Mucosa of rectum (tissue), 2 donors: Measurements from ENCODE around the gene LYL1.

Experiments used
- H3K27ac ChIP-seq, 2 donors: one replicate each; pipeline ENCODE4 v1.7.0; 2013; ENCODE audit warnings: inconsistent platforms in 2 of 2, low read depth in 2 of 2, low read length in 2 of 2
- H3K27me3 ChIP-seq, 2 donors: one replicate each; pipeline ENCODE4 v1.7.0; 2013; ENCODE audit warnings: low read length in 2 of 2; ENCODE audit not compliant: control insufficient read depth in 2 of 2, insufficient read depth in 2 of 2
- H3K36me3 ChIP-seq, 2 donors: one replicate each; pipeline ENCODE4 v1.7.0; 2013; ENCODE audit warnings: low read length in 2 of 2; ENCODE audit not compliant: control insufficient read depth in 2 of 2, insufficient read depth in 2 of 2
- H3K4me1 ChIP-seq, 2 donors: one replicate each; pipeline ENCODE4 v1.7.0; 2013; ENCODE audit warnings: low read length in 2 of 2, mild to moderate bottlenecking in 1 of 2; ENCODE audit not compliant: control insufficient read depth in 2 of 2, insufficient read depth in 2 of 2
- H3K4me3 ChIP-seq, 2 donors: one replicate each; pipeline ENCODE4 v1.7.0; 2013; ENCODE audit warnings: low read length in 2 of 2
- H3K9ac ChIP-seq, 2 donors: one replicate each; pipeline ENCODE4 v1.7.0; 2013; ENCODE audit warnings: low read length in 2 of 2, low read depth in 1 of 2, mild to moderate bottlenecking in 1 of 2
- H3K9me3 ChIP-seq, 2 donors: one replicate each; pipeline ENCODE4 v1.7.0; 2013; ENCODE audit warnings: low read length in 2 of 2; ENCODE audit not compliant: control insufficient read depth in 2 of 2
- donor health status: healthy.
- donor health status: Normal muscosa, but diverticular disease.

Gene LYL1

DNA sequence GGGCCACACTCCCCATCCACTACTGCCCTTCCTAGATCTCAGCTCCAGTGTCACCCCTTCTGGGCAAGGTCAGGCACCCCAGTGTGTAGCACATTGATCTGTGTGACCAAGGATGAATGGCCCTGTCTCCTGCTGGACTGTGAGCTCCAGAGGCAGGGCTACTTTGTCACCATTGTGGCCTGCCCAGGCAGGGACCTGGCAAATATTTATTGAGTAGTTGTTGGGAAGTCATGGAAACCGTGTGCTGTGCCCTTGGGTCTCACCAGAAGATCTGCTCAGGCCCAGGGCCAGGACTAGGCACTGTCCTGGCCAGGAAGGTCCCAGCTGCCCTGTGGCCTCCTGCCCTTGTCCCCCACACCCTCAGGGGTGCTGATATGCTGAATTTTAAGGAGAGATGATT is 25.9 kb upstream of the LYL1 start:
- Histone ChIP-seq H3K27ac (no peak overlapping the region), H3K27me3 (no peaks in the 10 kb centered on the region), H3K36me3 (peaks cover 0 to 7% of the 10 kb centered on the region in 2 donors), H3K4me1 (peaks cover 0 to 3% of the 10 kb centered on the region in 2 donors), H3K9me3 (no peaks in the 10 kb centered on the region), H3K9ac (no peak overlapping the region), H3K4me3 (no peak overlapping the region)

- Histone ChIP-seq H3K4me3 (no peak overlapping the region), H3K36me3 (peaks cover 0 to 5% of the 10 kb centered on the region in 2 donors), H3K27ac (no peak overlapping the region), H3K27me3 (no peaks in the 10 kb centered on the region), H3K4me1 (peaks cover 0 to 3% of the 10 kb centered on the region in 2 donors), H3K9me3 (no peaks in the 10 kb centered on the region), H3K9ac (no peak overlapping the region)
Measured at GRCh38 chr19:13127811-13128575, 25.3 kb upstream of the LYL1 start.

GRCh38 chr19:13127051-13127450 is 24.4 kb upstream of the LYL1 start:
- Histone ChIP-seq H3K27ac (no peak overlapping the region), H3K36me3 (peaks cover 0 to 7% of the 10 kb centered on the region in 2 donors), H3K4me3 (no peak overlapping the region), H3K9me3 (no peaks in the 10 kb centered on the region), H3K27me3 (no peaks in the 10 kb centered on the region), H3K4me1 (peaks cover 0 to 3% of the 10 kb centered on the region in 2 donors), H3K9ac (no peak overlapping the region)

DNA sequence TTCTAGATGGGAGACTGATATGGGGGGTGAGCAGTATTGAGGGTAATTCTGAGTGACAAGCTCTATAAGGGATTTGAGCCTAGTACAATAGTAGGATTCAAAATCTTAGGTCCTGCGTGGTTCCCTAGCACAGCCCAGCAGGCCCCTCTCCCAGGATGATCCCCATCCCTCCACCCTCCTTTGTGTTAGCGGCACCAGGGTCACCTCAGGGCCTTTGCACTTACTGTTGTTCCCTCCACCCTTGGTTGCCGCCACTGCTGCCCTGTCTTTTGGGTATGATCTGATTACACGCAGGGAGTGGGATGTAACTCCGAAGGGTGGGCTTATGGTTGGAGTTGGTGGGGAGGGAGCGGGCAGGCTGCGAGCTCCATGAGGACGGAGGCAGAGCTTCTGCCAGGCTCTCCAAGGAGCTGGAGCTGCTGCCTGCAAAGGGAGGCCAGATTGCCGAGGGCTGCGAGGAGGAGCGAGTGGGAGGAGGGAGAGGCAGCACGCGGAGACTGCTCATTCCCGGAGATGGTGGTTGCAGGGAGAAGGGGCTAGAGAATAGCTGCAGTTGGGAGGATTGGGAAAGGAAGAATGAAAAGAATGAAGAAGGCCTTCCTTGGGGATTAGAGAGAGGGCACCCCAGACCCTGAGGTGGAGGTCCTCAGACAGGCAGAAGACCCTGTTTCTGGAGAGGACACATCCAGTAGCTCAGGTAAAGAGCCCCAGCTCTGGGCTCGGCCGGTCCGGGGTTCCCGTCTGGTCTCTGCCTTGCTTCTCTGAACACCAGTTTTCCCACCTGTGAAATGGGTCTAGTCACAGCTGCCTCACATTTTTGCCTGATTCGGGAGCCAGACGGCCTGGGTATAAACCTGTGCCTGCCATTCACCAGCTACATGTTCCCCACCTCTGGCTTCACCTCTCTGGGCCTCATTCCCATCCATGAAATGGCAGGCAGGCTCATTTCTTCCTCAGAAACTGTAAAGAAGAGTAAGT is 20.6 kb upstream of the LYL1 start:
- Histone ChIP-seq H3K9me3 (no peaks in the 10 kb centered on the region), H3K4me3 (no peak overlapping the region), H3K36me3 (peaks cover 0 to 9% of the 10 kb centered on the region in 2 donors), H3K27me3 (no peaks in the 10 kb centered on the region), H3K27ac (no peak overlapping the region), H3K9ac (no peak overlapping the region), H3K4me1 (peaks cover 11 to 12% of the 10 kb centered on the region in 2 donors)

DNA sequence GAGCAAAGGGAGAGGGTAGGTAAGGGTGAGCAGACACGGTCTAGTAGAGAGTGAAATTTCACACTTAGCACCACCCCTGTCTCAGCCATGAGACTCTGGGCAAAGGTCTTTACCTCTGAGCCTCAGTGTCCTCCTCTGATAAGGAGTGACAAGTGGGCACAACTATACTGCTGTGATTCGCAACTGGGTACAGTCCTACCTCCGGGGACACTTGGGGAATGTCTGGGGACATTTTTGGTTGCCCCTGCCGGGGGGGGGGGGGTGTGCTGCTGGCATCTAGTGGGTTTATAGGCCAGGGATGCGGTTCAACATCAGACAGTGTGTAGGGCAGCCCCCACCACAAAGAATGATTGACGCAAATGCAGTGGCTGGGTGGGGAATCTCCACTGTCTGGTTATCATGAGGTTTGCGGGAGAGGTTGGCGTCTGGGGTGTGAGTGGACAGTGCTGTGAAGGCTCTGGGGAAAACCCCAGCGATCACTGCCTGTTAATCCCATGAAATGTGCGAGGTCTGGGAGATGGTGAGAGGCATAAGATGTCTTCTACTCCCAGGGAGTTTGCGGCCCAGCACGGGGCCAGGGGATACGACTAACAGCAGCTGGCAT is 19.7 kb upstream of the LYL1 start:
- Histone ChIP-seq H3K36me3 (peaks cover 0 to 9% of the 10 kb centered on the region in 2 donors), H3K27me3 (no peaks in the 10 kb centered on the region), H3K4me3 (no peak overlapping the region), H3K27ac (no peak overlapping the region), H3K4me1 (peaks cover 11 to 12% of the 10 kb centered on the region in 2 donors), H3K9me3 (no peaks in the 10 kb centered on the region), H3K9ac (no peak overlapping the region)

DNA sequence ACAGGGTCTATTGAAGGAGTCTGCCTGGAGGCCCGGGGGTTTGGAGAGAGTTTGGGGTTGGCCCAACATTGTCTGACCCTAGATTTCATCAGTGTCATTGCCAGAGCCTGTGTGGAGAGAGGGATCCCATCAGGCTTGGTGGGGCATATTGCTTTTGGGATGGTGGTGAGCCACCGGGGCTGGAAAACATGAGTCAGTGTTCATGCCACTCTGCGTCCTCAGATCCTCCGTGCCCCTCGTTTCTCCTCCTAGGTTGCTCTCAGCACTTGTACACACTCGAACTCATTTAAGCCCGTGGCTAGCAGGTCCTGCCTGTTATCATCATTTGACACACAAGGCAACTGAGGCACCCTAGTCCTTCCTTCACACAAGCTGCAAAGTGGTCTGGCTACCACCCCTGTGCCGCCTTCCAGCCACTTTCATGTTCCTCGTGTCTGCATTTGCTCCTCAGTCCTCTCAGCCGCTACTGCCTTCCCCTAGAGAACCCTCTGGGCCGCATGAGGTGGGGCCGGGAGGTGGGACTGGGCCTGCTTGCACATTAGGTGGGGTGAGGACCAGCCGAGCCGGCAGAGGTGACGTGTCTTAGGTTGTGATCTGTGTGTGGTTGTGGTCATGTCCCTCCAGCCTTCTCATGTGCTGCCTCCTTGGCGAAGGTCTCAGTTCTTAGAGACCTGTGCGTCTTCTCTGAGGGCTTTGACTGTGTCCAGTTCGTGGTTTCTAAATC is 19.1 kb upstream of the LYL1 start:
- Histone ChIP-seq H3K4me3 (no peak overlapping the region), H3K27me3 (no peaks in the 10 kb centered on the region), H3K9ac (no peak overlapping the region), H3K4me1 (peaks cover 11 to 12% of the 10 kb centered on the region in 2 donors), H3K9me3 (no peaks in the 10 kb centered on the region), H3K27ac (no peak overlapping the region), H3K36me3 (peaks cover 0 to 9% of the 10 kb centered on the region in 2 donors)

DNA sequence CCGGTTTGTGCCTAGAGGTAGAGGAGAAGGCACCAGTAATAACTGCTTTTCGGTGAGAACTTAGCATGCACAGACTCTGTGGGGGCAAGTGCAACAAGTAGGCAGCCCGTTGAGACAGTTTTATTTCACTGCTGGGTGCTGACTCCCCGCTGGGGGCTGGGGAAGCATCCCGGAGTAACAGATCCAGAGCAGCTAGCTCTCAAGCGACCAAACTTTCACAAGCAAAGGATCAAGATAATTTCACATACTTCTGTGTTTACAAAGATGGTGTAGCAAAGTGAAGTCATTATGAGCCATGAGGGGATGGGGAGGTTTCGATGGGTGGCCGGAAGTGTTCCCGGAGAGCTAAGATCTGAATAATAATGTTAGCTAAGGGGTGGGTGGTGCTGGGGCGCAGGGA is 18.2 kb upstream of the LYL1 start:
- Histone ChIP-seq H3K9me3 (no peaks in the 10 kb centered on the region), H3K9ac (no peak overlapping the region), H3K36me3 (peaks cover 0 to 7% of the 10 kb centered on the region in 2 donors), H3K27ac (no peak overlapping the region), H3K27me3 (no peaks in the 10 kb centered on the region), H3K4me1 (peaks cover 16% of the 10 kb centered on the region in 2 donors), H3K4me3 (peak overlapping the region in 1 of 2 donors; percentile 20)

DNA sequence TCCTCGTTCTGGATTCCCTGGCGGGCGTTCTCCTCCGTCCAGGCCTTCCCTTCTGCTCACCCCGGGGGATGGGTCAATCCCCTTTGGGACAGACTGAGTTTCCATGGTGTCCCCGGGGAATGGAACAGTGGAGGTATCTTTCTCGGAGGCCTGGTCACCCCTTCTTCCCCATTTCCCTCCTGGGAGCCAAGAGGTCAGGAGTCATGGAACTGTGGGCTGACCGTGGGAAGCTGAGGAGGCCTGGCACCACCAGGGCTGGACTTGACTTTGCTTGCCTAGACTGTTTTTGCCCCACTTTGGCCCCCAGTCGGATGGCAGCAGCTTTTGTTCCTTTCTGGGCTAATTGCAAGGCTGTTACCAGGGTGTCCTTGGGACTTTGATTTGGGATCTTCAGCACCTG is 17.4 kb upstream of the LYL1 start:
- Histone ChIP-seq H3K4me3 (no peak overlapping the region), H3K9ac (no peak overlapping the region), H3K9me3 (no peaks in the 10 kb centered on the region), H3K27me3 (no peaks in the 10 kb centered on the region), H3K4me1 (peaks cover 19 to 21% of the 10 kb centered on the region in 2 donors), H3K27ac (no peak overlapping the region), H3K36me3 (peaks cover 0 to 7% of the 10 kb centered on the region in 2 donors)

DNA sequence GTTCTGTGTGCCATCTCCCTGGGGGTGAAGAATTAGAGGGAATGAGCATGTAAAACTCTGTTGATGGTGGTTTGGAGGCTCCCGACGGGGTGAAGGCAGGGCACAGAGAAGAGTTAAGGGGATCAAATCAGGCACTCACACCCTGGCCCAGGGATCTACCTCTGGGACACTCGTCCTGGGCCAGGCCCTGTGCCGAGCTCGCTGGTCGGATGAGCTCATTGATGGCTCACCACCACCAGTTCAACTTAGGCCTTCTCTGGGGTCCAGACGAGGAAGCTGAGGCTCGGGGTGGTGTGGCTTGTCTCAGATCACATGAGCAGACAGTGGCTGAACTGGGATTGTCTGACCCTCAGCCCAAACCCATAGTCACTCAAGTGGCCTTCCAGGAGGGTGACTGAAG is 17.0 kb upstream of the LYL1 start:
- no peak overlapping the region for H3K27ac ChIP-seq
- H3K9ac ChIP-seq = no peak overlapping the region
- peaks cover 19 to 21% of the 10 kb centered on the region in 2 donors for H3K4me1 ChIP-seq

More for the DNA sequence above, 17.0 kb upstream of the LYL1 start:
- no peaks in the 10 kb centered on the region for H3K27me3 ChIP-seq
- no peaks in the 10 kb centered on the region for H3K9me3 ChIP-seq
- peak overlapping the region; percentile 64 to 75 for H3K4me3 ChIP-seq
- H3K36me3 ChIP-seq = peaks cover 0 to 7% of the 10 kb centered on the region in 2 donors
